IMR-90 (cell line): ENCODE measurements around the gene GMNC. TPM values are rescaled to one million over a fixed set of nuclear protein-coding genes. Genes with fewer than 3 reads are reported as not detected.

Source experiments
- ATAC-seq: fragments of 200-7000 bp; cut with Tn5 transposase; 2 replicates; pipeline ENCODE4 v1.9.1; 2020; ENCODE audit warnings: low read depth, mild to moderate bottlenecking, moderate library complexity
- BruUV-seq: library from RNA; stranded (reverse); fragments of 400-500 nt; replicated peaks from 2 replicates; lab custom pipeline; 2021; lab: Mats Ljungman, UMichigan
- CTCF ChIA-PET: fragments of 300-600 bp; formaldehyde crosslinking; extraction: SDS; loops from one replicate; lab custom pipeline; 2021; ENCODE audit warnings: antibody characterized with exemption; lab: Yijun Ruan, JAX
- POLR2A ChIA-PET: fragments of 300-600 bp; sonication (Branson Sonifier 250); formaldehyde crosslinking; loops from one replicate; lab custom pipeline; 2022; ENCODE audit warnings: antibody characterized with exemption; ENCODE audit not compliant: unreplicated experiment; lab: Charles Lee
- DNase-seq: peaks from one replicate; pipeline ENCODE4 v3.0.0; 2013
- H2AFZ ChIP-seq: replicated peaks from 2 replicates; pipeline ENCODE3; 2013; ENCODE audit warnings: low read length, mild to moderate bottlenecking; ENCODE audit not compliant: poor library complexity
- H2AK5ac ChIP-seq: 2 replicates; pipeline ENCODE4 v1.6.1; 2013; ENCODE audit warnings: low read depth, low read length, inconsistent platforms
- H2AK9ac ChIP-seq: replicated peaks from 2 replicates; pipeline ENCODE3; 2013; ENCODE audit warnings: mild to moderate bottlenecking, low read depth, low read length, moderate library complexity; ENCODE audit not compliant: poor library complexity
- H2BK120ac ChIP-seq: 2 replicates; pipeline ENCODE4 v1.6.1; 2013; ENCODE audit warnings: low read depth, low read length, inconsistent platforms
- H2BK15ac ChIP-seq: 3 replicates; pipeline ENCODE4 v1.6.1; 2013; ENCODE audit warnings: low read depth, low read length, inconsistent platforms
- H2BK20ac ChIP-seq: 2 replicates; pipeline ENCODE4 v1.6.1; 2013; ENCODE audit warnings: low read depth, mild to moderate bottlenecking, inconsistent platforms, low read length, moderate library complexity
- H2BK5ac ChIP-seq: 2 replicates; pipeline ENCODE4 v1.6.1; 2013; ENCODE audit warnings: mild to moderate bottlenecking, low read depth, low read length, inconsistent platforms; ENCODE audit not compliant: poor library complexity, severe bottlenecking
- H3K14ac ChIP-seq: replicated peaks from 2 replicates; pipeline ENCODE4 v1.6.1; 2013; ENCODE audit warnings: low read depth, low read length, inconsistent platforms
- H3K18ac ChIP-seq: 2 replicates; pipeline ENCODE4 v1.6.1; 2013; ENCODE audit warnings: low read depth, low read length, control low read depth
- H3K23ac ChIP-seq: 2 replicates; pipeline ENCODE4 v1.6.1; 2013; ENCODE audit warnings: low read depth, low read length, inconsistent platforms
- H3K27ac ChIP-seq: 2 replicates; pipeline ENCODE4 v1.5.1; 2013; ENCODE audit warnings: mild to moderate bottlenecking, control low read depth, low read length; ENCODE audit not compliant: insufficient read depth
- H3K27me3 ChIP-seq: 2 replicates; pipeline ENCODE4 v1.6.1; 2013; ENCODE audit warnings: low read length; ENCODE audit not compliant: control insufficient read depth, insufficient read depth
- H3K36me3 ChIP-seq: 2 replicates; pipeline ENCODE4 v1.6.1; 2013; ENCODE audit warnings: low read length, mixed read lengths; ENCODE audit not compliant: control insufficient read depth, insufficient read depth
- H3K4ac ChIP-seq: 2 replicates; pipeline ENCODE4 v1.6.1; 2013; ENCODE audit warnings: low read depth, low read length, inconsistent platforms
- H3K4me1 ChIP-seq: 2 replicates; pipeline ENCODE4 v1.6.1; 2013; ENCODE audit warnings: low read length, mixed read lengths; ENCODE audit not compliant: control insufficient read depth, insufficient read depth
- H3K4me2 ChIP-seq: 2 replicates; pipeline ENCODE4 v1.6.1; 2013; ENCODE audit warnings: low read depth, mild to moderate bottlenecking, control low read depth, low read length, moderate library complexity
- H3K4me3 ChIP-seq: 2 replicates; pipeline ENCODE4 v1.5.1; 2013; ENCODE audit warnings: low read depth, mild to moderate bottlenecking, control low read depth, low read length, moderate library complexity; ENCODE audit not compliant: insufficient read depth
- H3K56ac ChIP-seq: 2 replicates; pipeline ENCODE4 v1.6.1; 2013; ENCODE audit warnings: low read length, inconsistent platforms; ENCODE audit not compliant: insufficient read depth; ENCODE audit errors: extremely low read depth
- H3K79me1 ChIP-seq, 2 experiments: 2 replicates each; pipeline ENCODE4 v1.6.1; 2013; ENCODE audit warnings: low read length in 2 of 2, inconsistent platforms in 1 of 2, low read depth in 1 of 2
- H3K9ac ChIP-seq: 2 replicates; pipeline ENCODE4 v1.6.1; 2013; ENCODE audit warnings: low read depth, low read length, control low read depth
- H3K9me1 ChIP-seq: 2 replicates; pipeline ENCODE4 v1.6.1; 2013; ENCODE audit warnings: low read length, inconsistent platforms; ENCODE audit not compliant: insufficient read depth
- H3K9me3 ChIP-seq: 2 replicates; pipeline ENCODE4 v1.6.1; 2013; ENCODE audit warnings: low read length; ENCODE audit not compliant: control insufficient read depth, insufficient read depth
- H4K20me1 ChIP-seq: 2 replicates; pipeline ENCODE4 v1.6.1; 2013; ENCODE audit warnings: low read length, inconsistent platforms; ENCODE audit not compliant: insufficient read depth
- H4K5ac ChIP-seq: 2 replicates; pipeline ENCODE4 v1.6.1; 2013; ENCODE audit warnings: mild to moderate bottlenecking, low read depth, low read length, control low read depth
- H4K8ac ChIP-seq, 2 experiments: 2 replicates each; pipeline ENCODE4 v1.6.1; 2013; ENCODE audit warnings: low read depth in 2 of 2, low read length in 2 of 2, control low read depth in 1 of 2, inconsistent platforms in 1 of 2
- H4K91ac ChIP-seq: 2 replicates; pipeline ENCODE4 v1.6.1; 2013; ENCODE audit warnings: low read depth, low read length, inconsistent platforms; ENCODE audit not compliant: insufficient read depth
- BHLHE40 ChIP-seq: fragments of 150-350 bp; IDR thresholded peaks from 2 replicates; pipeline ENCODE4 v1.6.1; 2016; ENCODE audit warnings: mild to moderate bottlenecking, low read depth, low read length
- CEBPB ChIP-seq: IDR thresholded peaks from 2 replicates; pipeline ENCODE4 v1.6.1; 2012; ENCODE audit warnings: low read depth, low read length, improper control_type of control experiment
- CHD1 ChIP-seq: IDR thresholded peaks from 2 replicates; pipeline ENCODE4 v1.6.1; 2012; ENCODE audit warnings: low read depth, low read length, improper control_type of control experiment
- FOS ChIP-seq: fragments of 150-350 bp; IDR thresholded peaks from 2 replicates; pipeline ENCODE4 v1.6.1; 2016; ENCODE audit warnings: low read depth, low read length
- MAFK ChIP-seq: IDR thresholded peaks from 2 replicates; pipeline ENCODE4 v1.6.1; 2012; ENCODE audit warnings: low read depth, low read length, improper control_type of control experiment
- MAZ ChIP-seq: IDR thresholded peaks from 2 replicates; pipeline ENCODE4 v1.6.1; 2012; ENCODE audit warnings: low read depth, mild to moderate bottlenecking, low read length, improper control_type of control experiment, moderate library complexity, borderline replicate concordance
- MXI1 ChIP-seq: IDR thresholded peaks from 2 replicates; pipeline ENCODE4 v1.6.1; 2012; ENCODE audit warnings: low read depth, mild to moderate bottlenecking, low read length, moderate library complexity, borderline replicate concordance
- NFE2L2 ChIP-seq: fragments of 150-350 bp; IDR thresholded peaks from 2 replicates; pipeline ENCODE4 v1.6.1; 2016; ENCODE audit warnings: low read depth, mild to moderate bottlenecking, low read length
- POLR2A ChIP-seq: IDR thresholded peaks from 2 replicates; pipeline ENCODE4 v1.6.1; 2012; ENCODE audit warnings: mild to moderate bottlenecking, low read depth, low read length
- RAD21 ChIP-seq: IDR thresholded peaks from 2 replicates; pipeline ENCODE4 v1.6.1; 2012; ENCODE audit warnings: low read length, improper control_type of control experiment
- RCOR1 ChIP-seq: IDR thresholded peaks from 2 replicates; pipeline ENCODE4 v1.6.1; 2012; ENCODE audit warnings: mild to moderate bottlenecking, low read length, improper control_type of control experiment; ENCODE audit not compliant: insufficient replicate concordance
- RFX5 ChIP-seq: IDR thresholded peaks from 2 replicates; pipeline ENCODE4 v1.8.0; 2012; ENCODE audit warnings: low read depth, mild to moderate bottlenecking, low read length, moderate library complexity
- SMC3 ChIP-seq: fragments of 150-350 bp; IDR thresholded peaks from 2 replicates; pipeline ENCODE4 v1.6.1; 2016; ENCODE audit warnings: low read depth, mild to moderate bottlenecking, antibody characterized with exemption, low read length, moderate library complexity
- WGBS, 2 experiments: methylation state at CpG; one replicate each; pipeline versions ENCODE4 v1.1.5 to v1.1.7; 2013; ENCODE audit warnings: missing lambda C conversion rate in 2 of 2; ENCODE audit not compliant: insufficient read length in 1 of 2; ENCODE audit errors: extremely low coverage in 2 of 2; 5-methylcytosine and 5-hydroxymethylcytosine counted together
- dilution Hi-C: fragments of 300-500 bp; cut with HindIII; formaldehyde crosslinking; loops from one replicate; pipeline ENCODE4 v1.14.3; 2018; ENCODE audit warnings: low sequenced_read_pairs; ENCODE audit not compliant: unreplicated experiment
- in situ Hi-C: fragments of 300-500 bp; cut with MboI; formaldehyde crosslinking; loops from 3 replicates; pipeline ENCODE4 v1.14.3; 2019; ENCODE audit warnings: low sequenced_read_pairs, inconsistent platforms, mixed read lengths
- intact Hi-C: fragments of 100-400 bp; cut with micrococcal nuclease; formaldehyde crosslinking; loops from 2 replicates; pipeline ENCODE4 v1.10.0; 2022
- polyA plus RNA-seq, 3 experiments: library from polyadenylated mRNA; depleted of rRNA; stranded (reverse); fragments of >200 nt; gene quantifications; 2 replicates each; pipeline ENCODE4 v1.2.3, GENCODE V29; 2012; ENCODE audit warnings: low replicate concordance in 1 of 3
- total RNA-seq: library from RNA; depleted of rRNA; stranded (reverse); fragments of >200 nt; gene quantifications from 2 replicates; pipeline ENCODE4 v1.2.3, GENCODE V29; 2012
- TF ChIP-seq, protein P1 (sequence below): fragments of 150-350 bp; IDR thresholded peaks from 2 replicates; pipeline ENCODE4 v1.6.1; 2016; ENCODE audit warnings: low read depth, mild to moderate bottlenecking, low read length, moderate library complexity, borderline replicate concordance
- TF ChIP-seq, protein P2 (sequence below): conservative IDR thresholded peaks from 2 replicates; pipeline ENCODE4 v1.5.1; 2012; ENCODE audit warnings: mild to moderate bottlenecking, low read depth, low read length, improper control_type of control experiment
- TF ChIP-seq, protein P3 (sequence below): fragments of 150-350 bp; IDR thresholded peaks from 2 replicates; pipeline ENCODE4 v1.6.1; 2017; ENCODE audit warnings: mild to moderate bottlenecking, antibody characterized with exemption, low read length, low read depth

GMNC gene
- total and polyA plus RNA-seq, 2 of the 4 experiments (the other 2 are of a cell fraction) = 0.15 to 0.18 TPM

DNA sequence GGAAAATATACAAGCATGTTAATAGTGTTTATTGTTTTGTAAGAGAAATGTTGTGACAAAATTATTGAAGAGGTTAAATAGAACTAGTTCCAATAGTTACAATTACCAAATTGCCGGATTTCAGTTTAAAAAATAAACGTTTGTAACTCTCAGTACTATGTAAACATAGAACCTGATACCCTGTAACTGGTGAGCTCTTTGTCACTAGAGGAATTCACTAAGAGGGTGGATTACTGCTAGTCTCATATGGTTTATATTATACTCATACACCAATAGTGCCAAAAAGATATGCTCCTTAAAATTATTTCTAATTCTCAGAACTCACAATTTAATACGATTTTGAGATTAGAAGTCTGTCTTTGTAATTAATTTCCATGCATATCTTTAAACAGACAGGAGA is 7.6 kb upstream of the GMNC start:
- Histone ChIP-seq H2BK5ac (no peak overlapping the region), H3K14ac (no peak overlapping the region), H3K56ac (no peak overlapping the region), H4K5ac (no peak overlapping the region), H2AK9ac (no peak overlapping the region), H4K20me1 (no peaks in the 10 kb centered on the region), H2AK5ac (no peak overlapping the region), H3K4ac (no peak overlapping the region), H2BK120ac (no peak overlapping the region), H3K9ac (no peak overlapping the region), H4K8ac (no peak overlapping the region), H2BK20ac (no peak overlapping the region), H3K4me3 (no peak overlapping the region), H2BK15ac (no peak overlapping the region), H3K27me3 (no peaks in the 10 kb centered on the region), H3K18ac (no peak overlapping the region), H3K79me1 (no peaks in the 10 kb centered on the region), H3K36me3 (no peaks in the 10 kb centered on the region), H3K4me2 (no peak overlapping the region), H3K27ac (no peak overlapping the region), H3K9me3 (no peaks in the 10 kb centered on the region), H4K91ac (no peak overlapping the region), H2AFZ (no peak overlapping the region), H3K4me1 (no peaks in the 10 kb centered on the region), H3K9me1 (no peaks in the 10 kb centered on the region), H3K23ac (no peak overlapping the region)
- intact Hi-C loops = no loop called here
- DNase-seq (no peak), ATAC-seq (no peak)
- WGBS, 2 experiments = no CpG with 5 or more reads among the region's 3 CpGs
- POLR2A ChIA-PET = no interaction called here
- TF ChIP-seq RAD21 = no peak
- no peak for TF ChIP-seq RFX5
- TF ChIP-seq POLR2A = no peak
- TF ChIP-seq, protein P1, sequence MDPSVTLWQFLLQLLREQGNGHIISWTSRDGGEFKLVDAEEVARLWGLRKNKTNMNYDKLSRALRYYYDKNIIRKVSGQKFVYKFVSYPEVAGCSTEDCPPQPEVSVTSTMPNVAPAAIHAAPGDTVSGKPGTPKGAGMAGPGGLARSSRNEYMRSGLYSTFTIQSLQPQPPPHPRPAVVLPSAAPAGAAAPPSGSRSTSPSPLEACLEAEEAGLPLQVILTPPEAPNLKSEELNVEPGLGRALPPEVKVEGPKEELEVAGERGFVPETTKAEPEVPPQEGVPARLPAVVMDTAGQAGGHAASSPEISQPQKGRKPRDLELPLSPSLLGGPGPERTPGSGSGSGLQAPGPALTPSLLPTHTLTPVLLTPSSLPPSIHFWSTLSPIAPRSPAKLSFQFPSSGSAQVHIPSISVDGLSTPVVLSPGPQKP = no peak
- TF ChIP-seq CHD1 = no peak
- TF ChIP-seq RCOR1 = no peak
- TF ChIP-seq SMC3 = no peak
- TF ChIP-seq, protein P2, sequence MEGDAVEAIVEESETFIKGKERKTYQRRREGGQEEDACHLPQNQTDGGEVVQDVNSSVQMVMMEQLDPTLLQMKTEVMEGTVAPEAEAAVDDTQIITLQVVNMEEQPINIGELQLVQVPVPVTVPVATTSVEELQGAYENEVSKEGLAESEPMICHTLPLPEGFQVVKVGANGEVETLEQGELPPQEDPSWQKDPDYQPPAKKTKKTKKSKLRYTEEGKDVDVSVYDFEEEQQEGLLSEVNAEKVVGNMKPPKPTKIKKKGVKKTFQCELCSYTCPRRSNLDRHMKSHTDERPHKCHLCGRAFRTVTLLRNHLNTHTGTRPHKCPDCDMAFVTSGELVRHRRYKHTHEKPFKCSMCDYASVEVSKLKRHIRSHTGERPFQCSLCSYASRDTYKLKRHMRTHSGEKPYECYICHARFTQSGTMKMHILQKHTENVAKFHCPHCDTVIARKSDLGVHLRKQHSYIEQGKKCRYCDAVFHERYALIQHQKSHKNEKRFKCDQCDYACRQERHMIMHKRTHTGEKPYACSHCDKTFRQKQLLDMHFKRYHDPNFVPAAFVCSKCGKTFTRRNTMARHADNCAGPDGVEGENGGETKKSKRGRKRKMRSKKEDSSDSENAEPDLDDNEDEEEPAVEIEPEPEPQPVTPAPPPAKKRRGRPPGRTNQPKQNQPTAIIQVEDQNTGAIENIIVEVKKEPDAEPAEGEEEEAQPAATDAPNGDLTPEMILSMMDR = no peak
- TF ChIP-seq FOS = no peak
- TF ChIP-seq MXI1 = no peak
- no peak for TF ChIP-seq MAZ
- TF ChIP-seq NFE2L2 = no peak
- TF ChIP-seq BHLHE40 = no peak
- TF ChIP-seq, protein P3, sequence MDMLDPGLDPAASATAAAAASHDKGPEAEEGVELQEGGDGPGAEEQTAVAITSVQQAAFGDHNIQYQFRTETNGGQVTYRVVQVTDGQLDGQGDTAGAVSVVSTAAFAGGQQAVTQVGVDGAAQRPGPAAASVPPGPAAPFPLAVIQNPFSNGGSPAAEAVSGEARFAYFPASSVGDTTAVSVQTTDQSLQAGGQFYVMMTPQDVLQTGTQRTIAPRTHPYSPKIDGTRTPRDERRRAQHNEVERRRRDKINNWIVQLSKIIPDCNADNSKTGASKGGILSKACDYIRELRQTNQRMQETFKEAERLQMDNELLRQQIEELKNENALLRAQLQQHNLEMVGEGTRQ = no peak
- no peak for TF ChIP-seq CEBPB
- TF ChIP-seq MAFK = no peak
- in situ Hi-C loops = no loop called here
- BruUV-seq = no TSS peak
- CTCF ChIA-PET = no interaction called here
- dilution Hi-C loops = no loop called here
